Measurements from ENCODE around the gene EIF1AD. TPM values are rescaled to one million over a fixed set of nuclear protein-coding genes. Genes with fewer than 3 reads are reported as not detected.

Gene EIF1AD
- total RNA-seq, 1 donor from 2014 or later = 22.2 TPM

DNA sequence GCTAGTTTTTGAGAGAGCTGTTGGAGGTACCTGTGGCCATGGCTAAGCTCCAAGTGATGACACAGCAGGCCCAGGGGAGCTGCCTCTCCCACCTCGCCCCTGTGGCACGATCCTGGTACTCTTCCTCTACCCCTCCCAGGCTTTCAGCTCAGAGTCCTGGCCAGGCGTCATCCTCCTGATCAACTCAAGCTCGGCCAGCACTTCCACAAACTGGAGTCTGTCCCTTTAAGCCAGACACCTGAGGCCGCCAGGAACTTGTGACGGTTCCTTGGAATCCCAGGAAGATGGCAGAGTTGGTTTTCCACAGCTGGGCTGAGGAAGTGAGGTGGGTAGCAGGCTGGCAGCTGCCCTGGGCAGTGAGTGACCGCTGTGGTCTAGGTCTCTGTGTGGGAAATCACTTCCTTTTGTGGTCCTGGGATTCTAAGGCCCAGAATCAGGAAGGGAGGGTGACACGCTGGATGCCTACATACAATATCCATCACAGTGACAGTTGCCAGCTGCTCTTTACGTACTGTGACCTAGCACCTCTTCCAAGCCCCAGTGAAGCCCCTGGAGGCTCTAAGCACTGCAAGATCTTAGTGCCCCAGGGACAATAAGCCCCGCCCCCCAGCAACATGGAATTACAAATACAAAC lies 6.6 kb upstream of the EIF1AD start:
- H3F3A ChIP-seq (ENCODE audit: low read depth) = peaks cover 19% of the 10 kb centered on the region
- peaks cover 36% of the 10 kb centered on the region for H3K27me3 ChIP-seq
- H3K4me2 ChIP-seq = no peak overlapping the region
- Mint-ChIP-seq H3K4me1 (peaks cover 8% of the 10 kb centered on the region), H3K9me3 (no peaks in the 10 kb centered on the region), H3K27me3 (ENCODE audit: insufficient read depth, low read depth) (peaks cover 14% of the 10 kb centered on the region), H3K36me3 (peaks cover 12% of the 10 kb centered on the region), H3K4me3 (no peak overlapping the region), H3K27ac (no peak overlapping the region)
- no peaks in the 10 kb centered on the region for H3K36me3 ChIP-seq
- peaks cover under 1% of the 10 kb centered on the region for H4K20me1 ChIP-seq (ENCODE audit: low read depth)
- H3K9ac ChIP-seq = no peak overlapping the region
- H3K4me3 ChIP-seq = no peak overlapping the region
- no peak overlapping the region for H2AFZ ChIP-seq (replicated peaks)
- DNase-seq (ENCODE audit: low spot score) = no peak
- no peak for TF ChIP-seq EZH2phosphoT487 (IDR thresholded peaks at IDR 0.05)
- no peak for TF ChIP-seq EZH2 (IDR thresholded peaks at IDR 0.05)
- TF ChIP-seq, protein P1, sequence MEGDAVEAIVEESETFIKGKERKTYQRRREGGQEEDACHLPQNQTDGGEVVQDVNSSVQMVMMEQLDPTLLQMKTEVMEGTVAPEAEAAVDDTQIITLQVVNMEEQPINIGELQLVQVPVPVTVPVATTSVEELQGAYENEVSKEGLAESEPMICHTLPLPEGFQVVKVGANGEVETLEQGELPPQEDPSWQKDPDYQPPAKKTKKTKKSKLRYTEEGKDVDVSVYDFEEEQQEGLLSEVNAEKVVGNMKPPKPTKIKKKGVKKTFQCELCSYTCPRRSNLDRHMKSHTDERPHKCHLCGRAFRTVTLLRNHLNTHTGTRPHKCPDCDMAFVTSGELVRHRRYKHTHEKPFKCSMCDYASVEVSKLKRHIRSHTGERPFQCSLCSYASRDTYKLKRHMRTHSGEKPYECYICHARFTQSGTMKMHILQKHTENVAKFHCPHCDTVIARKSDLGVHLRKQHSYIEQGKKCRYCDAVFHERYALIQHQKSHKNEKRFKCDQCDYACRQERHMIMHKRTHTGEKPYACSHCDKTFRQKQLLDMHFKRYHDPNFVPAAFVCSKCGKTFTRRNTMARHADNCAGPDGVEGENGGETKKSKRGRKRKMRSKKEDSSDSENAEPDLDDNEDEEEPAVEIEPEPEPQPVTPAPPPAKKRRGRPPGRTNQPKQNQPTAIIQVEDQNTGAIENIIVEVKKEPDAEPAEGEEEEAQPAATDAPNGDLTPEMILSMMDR (IDR thresholded peaks at IDR 0.05) = no peak
- H3K9me3 ChIP-seq (ENCODE audit: low read depth) = no peaks in the 10 kb centered on the region
- peaks cover 8% of the 10 kb centered on the region for H3K4me1 ChIP-seq
- peaks cover 5% of the 10 kb centered on the region for H3K79me2 ChIP-seq (ENCODE audit: low read depth)
- no peak overlapping the region for H3K27ac ChIP-seq

DNA sequence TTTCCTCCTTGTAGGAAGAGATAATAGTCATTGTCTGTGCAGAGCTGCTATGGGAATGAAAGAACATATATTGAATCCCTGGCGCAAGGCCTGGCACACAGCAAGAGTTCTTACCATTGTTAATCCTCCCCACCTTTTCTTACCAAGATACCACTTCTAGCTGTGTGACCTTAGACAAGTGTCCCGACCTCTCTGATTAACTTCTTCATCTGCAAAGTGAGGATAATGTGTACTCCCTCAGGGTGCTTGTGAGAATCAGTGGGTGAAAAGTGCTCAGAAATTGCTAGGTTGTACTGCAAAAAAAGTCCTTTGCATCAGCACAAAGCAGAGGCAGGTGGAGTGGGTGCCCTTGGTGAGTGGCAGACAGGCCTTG lies 6.1 kb upstream of the EIF1AD start:
- Mint-ChIP-seq H3K4me1 (peaks cover 13% of the 10 kb centered on the region), H3K27me3 (ENCODE audit: insufficient read depth, low read depth) (peaks cover 12% of the 10 kb centered on the region), H3K36me3 (peaks cover 12% of the 10 kb centered on the region), H3K27ac (no peak overlapping the region), H3K4me3 (peak overlapping the region; percentile 17), H3K9me3 (no peaks in the 10 kb centered on the region)
- Histone ChIP-seq H3K79me2 (ENCODE audit: low read depth) (peaks cover 10% of the 10 kb centered on the region), H3K36me3 (no peaks in the 10 kb centered on the region), H3F3A (ENCODE audit: low read depth) (peaks cover 19% of the 10 kb centered on the region), H3K9ac (no peak overlapping the region), H3K4me3 (no peak overlapping the region), H2AFZ (replicated peaks) (no peak overlapping the region), H3K4me2 (no peak overlapping the region), H3K4me1 (peaks cover 12% of the 10 kb centered on the region), H3K9me3 (ENCODE audit: low read depth) (no peaks in the 10 kb centered on the region), H3K27ac (no peak overlapping the region), H3K27me3 (peaks cover 35% of the 10 kb centered on the region), H4K20me1 (ENCODE audit: low read depth) (peaks cover 5% of the 10 kb centered on the region)
- DNase-seq (ENCODE audit: low spot score) = no peak
- TF ChIP-seq EZH2 (IDR thresholded peaks at IDR 0.05) (no peak), EZH2phosphoT487 (IDR thresholded peaks at IDR 0.05) (no peak)
- TF ChIP-seq, protein P1 (IDR thresholded peaks at IDR 0.05) = no peak

DNA sequence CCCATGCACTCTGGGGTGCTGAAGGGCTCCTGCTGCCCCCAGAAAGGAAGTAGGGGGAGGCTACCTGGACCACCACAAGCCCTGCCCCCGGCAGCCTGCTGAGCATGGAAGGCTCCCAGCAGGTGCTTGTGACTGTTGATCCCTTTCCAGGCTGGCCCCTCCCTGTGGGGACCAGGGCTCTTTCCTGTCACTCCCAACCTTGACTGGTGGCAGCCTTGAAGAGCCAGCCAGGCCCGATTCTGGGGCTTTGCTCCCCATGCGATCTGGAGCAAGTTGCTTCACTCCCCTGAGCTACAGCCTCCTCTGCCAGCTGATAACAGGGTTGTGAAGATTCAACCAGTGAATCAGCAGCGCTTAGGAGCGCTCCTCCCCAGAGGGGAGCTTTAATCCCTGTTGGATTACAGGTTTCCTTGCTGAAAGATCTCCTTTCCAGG lies 5.3 kb upstream of the EIF1AD start:
- H3K27ac ChIP-seq = no peak overlapping the region
- H3K4me1 Mint-ChIP-seq = peaks cover 15% of the 10 kb centered on the region
- peaks cover 15% of the 10 kb centered on the region for H3K27me3 Mint-ChIP-seq (ENCODE audit: insufficient read depth, low read depth)
- H3K27ac Mint-ChIP-seq = no peak overlapping the region
- no peaks in the 10 kb centered on the region for H3K9me3 ChIP-seq (ENCODE audit: low read depth)
- H3K4me3 ChIP-seq = no peak overlapping the region
- peaks cover 13% of the 10 kb centered on the region for H3K4me1 ChIP-seq
- peaks cover 16% of the 10 kb centered on the region for H3K79me2 ChIP-seq (ENCODE audit: low read depth)
- no peak overlapping the region for H2AFZ ChIP-seq (replicated peaks)
- H3K36me3 Mint-ChIP-seq = peaks cover 12% of the 10 kb centered on the region
- H3F3A ChIP-seq (ENCODE audit: low read depth) = peaks cover 26% of the 10 kb centered on the region
- DNase-seq (ENCODE audit: low spot score) = peak; percentile 30
- peaks cover 26% of the 10 kb centered on the region for H3K27me3 ChIP-seq
- H3K9ac ChIP-seq = no peak overlapping the region
- no peak overlapping the region for H3K4me3 Mint-ChIP-seq
- peaks cover 6% of the 10 kb centered on the region for H4K20me1 ChIP-seq (ENCODE audit: low read depth)
- H3K9me3 Mint-ChIP-seq = no peaks in the 10 kb centered on the region
- H3K4me2 ChIP-seq = peak overlapping the region; percentile 4
- no peaks in the 10 kb centered on the region for H3K36me3 ChIP-seq
- TF ChIP-seq EZH2phosphoT487 (IDR thresholded peaks at IDR 0.05) (no peak), EZH2 (IDR thresholded peaks at IDR 0.05) (no peak)
- TF ChIP-seq, protein P1 (IDR thresholded peaks at IDR 0.05) = no peak
